Esophagus squamous epithelium (tissue), 5 donors: ENCODE results near the gene PAX8. TPM values are rescaled to one million over a fixed set of nuclear protein-coding genes. Genes with fewer than 3 reads are reported as not detected.

Source experiments
- DNase-seq: peaks from one replicate; lab custom pipeline; 2025; lab: John Stamatoyannopoulos, UW
- H3K27ac ChIP-seq, 4 donors: fragments of 200-600 bp; sonication (generic); one replicate each; pipeline ENCODE4 v1.5.1; 2016 to 2019; ENCODE audit warnings: mild to moderate bottlenecking in 1 of 4
- H3K27me3 ChIP-seq, 4 donors: fragments of 200-600 bp; sonication (generic); 1 replicate in 3 of 4; 2 replicates in 1 of 4; pipeline versions ENCODE4 v1.5.1 to v1.6.0; 2017 to 2021; ENCODE audit warnings: antibody characterized with exemption in 1 of 4
- H3K36me3 ChIP-seq, 3 donors: fragments of 200-600 bp; sonication (generic); one replicate each; pipeline ENCODE4 v1.5.1; 2016 to 2019
- H3K4me1 ChIP-seq, 3 donors: fragments of 200-600 bp; sonication (generic); one replicate each; pipeline ENCODE4 v1.5.1; 2017 to 2019
- H3K4me3 ChIP-seq, 4 donors: fragments of 200-600 bp; sonication (generic); 1 replicate in 3 of 4; 2 replicates in 1 of 4; pipeline ENCODE4 v1.5.1; 2016 to 2019; ENCODE audit warnings: mild to moderate bottlenecking in 2 of 4, moderate library complexity in 1 of 4
- H3K9me3 ChIP-seq, 3 donors: fragments of 200-600 bp; sonication (generic); one replicate each; pipeline ENCODE4 v1.5.1; 2016 to 2019
- POLR2A ChIP-seq, 4 donors: fragments of 450-650 bp; IDR thresholded peaks; one replicate each; pipeline ENCODE4 v1.6.1; 2017; ENCODE audit warnings: antibody characterized with exemption in 4 of 4, mild to moderate bottlenecking in 4 of 4, moderate library complexity in 3 of 4
- WGBS, 2 donors: methylation state at CpG; one replicate each; pipeline ENCODE4 v1.1.5; 2018; 5-methylcytosine and 5-hydroxymethylcytosine counted together
- intact Hi-C: fragments of 100-400 bp; cut with DNase I; formaldehyde crosslinking; loops from one replicate; pipeline ENCODE4 v1.15.0; 2022
- total RNA-seq, 4 donors: library from RNA; depleted of rRNA; stranded (reverse); fragments of >200 nt; gene quantifications; one replicate each; pipeline ENCODE4 v1.1.0, GENCODE V29; 2016
- TF ChIP-seq, protein P1 (sequence below), 6 experiments: fragments of 450-650 bp in 4 of 6; fragments of 200-600 bp in 2 of 6; sonication (generic) in 2 of 6; IDR thresholded peaks; one replicate each; pipeline ENCODE4 v1.5.1; 2016 to 2019; ENCODE audit warnings: antibody characterized with exemption in 6 of 6, mild to moderate bottlenecking in 4 of 6, moderate library complexity in 4 of 6
- donor health status: DM: yes; HTN: yes; CAD: no.

Gene PAX8
- total RNA-seq, 4 donors from 2014 or later: 0.32 to 7.6 (median 2.7) TPM

GRCh38 chr2:113207021-113207420, 71.7 kb downstream of the PAX8 start:
- no peak overlapping the region for H3K27ac ChIP-seq
- no peak for DNase-seq
- intact Hi-C loops: no loop called here
- TF ChIP-seq, protein P1, sequence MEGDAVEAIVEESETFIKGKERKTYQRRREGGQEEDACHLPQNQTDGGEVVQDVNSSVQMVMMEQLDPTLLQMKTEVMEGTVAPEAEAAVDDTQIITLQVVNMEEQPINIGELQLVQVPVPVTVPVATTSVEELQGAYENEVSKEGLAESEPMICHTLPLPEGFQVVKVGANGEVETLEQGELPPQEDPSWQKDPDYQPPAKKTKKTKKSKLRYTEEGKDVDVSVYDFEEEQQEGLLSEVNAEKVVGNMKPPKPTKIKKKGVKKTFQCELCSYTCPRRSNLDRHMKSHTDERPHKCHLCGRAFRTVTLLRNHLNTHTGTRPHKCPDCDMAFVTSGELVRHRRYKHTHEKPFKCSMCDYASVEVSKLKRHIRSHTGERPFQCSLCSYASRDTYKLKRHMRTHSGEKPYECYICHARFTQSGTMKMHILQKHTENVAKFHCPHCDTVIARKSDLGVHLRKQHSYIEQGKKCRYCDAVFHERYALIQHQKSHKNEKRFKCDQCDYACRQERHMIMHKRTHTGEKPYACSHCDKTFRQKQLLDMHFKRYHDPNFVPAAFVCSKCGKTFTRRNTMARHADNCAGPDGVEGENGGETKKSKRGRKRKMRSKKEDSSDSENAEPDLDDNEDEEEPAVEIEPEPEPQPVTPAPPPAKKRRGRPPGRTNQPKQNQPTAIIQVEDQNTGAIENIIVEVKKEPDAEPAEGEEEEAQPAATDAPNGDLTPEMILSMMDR (IDR thresholded peaks at IDR 0.05): no peak
- TF ChIP-seq POLR2A (IDR thresholded peaks at IDR 0.05): no peak
- H3K9me3 ChIP-seq: no peaks in the 10 kb centered on the region
- no peaks in the 10 kb centered on the region for H3K27me3 ChIP-seq
- H3K4me3 ChIP-seq: no peak overlapping the region
- 76% methylated on average over 2 of the region's 2 CpGs for WGBS, 2 donors
- peaks cover 14 to 64% (median 27%) of the 10 kb centered on the region in 3 donors for H3K4me1 ChIP-seq
- H3K36me3 ChIP-seq: peaks cover 0 to 8% (median 0%) of the 10 kb centered on the region in 3 donors

GRCh38 chr2:113206251-113206650, 72.5 kb downstream of the PAX8 start:
- no peak for TF ChIP-seq POLR2A (IDR thresholded peaks at IDR 0.05)
- TF ChIP-seq, protein P1 (IDR thresholded peaks at IDR 0.05): no peak
- H3K36me3 ChIP-seq: peaks cover 0 to 16% (median 0%) of the 10 kb centered on the region in 3 donors
- H3K4me1 ChIP-seq: peaks cover 8 to 64% (median 19%) of the 10 kb centered on the region in 3 donors
- H3K27me3 ChIP-seq: no peaks in the 10 kb centered on the region
- no peak for DNase-seq
- no peak overlapping the region for H3K4me3 ChIP-seq
- intact Hi-C loops: no loop called here
- H3K9me3 ChIP-seq: no peaks in the 10 kb centered on the region
- H3K27ac ChIP-seq: peak overlapping the region in 1 of 4 donors; percentile 26
- WGBS, 2 donors: 84 to 94% methylated on average over 6 of the region's 6 CpGs

DNA sequence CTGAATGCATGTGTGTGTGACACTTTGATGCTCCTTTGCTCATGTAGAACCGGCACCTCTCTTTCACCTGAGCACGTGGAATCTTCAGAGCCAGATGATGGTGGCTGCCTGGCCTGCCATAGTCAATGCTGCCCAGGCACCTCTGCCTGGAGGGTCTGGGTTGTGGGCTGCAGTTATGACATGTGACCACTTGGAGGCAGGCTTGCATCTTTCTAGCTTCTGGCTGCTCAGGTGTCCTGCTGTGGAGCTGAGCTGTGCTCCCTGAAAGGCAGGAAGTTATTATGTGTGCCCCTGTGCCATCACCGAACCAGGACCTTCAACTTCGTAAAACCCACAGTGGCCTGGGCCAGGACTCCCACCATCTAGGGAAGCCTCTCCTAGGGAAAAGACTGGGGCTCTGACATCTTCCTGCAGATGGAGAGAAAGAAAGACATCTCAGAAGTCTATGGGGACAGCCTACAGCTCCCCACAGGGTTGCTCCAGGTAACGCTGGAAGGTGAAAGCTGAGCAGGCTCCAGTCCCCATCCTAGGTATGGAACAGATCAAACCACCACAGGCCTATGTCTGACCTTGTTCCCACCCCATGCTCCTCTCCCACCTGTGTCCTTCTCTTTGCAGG, 74.7 kb downstream of the PAX8 start:
- no peak overlapping the region for H3K4me3 ChIP-seq
- DNase-seq: no peak
- peaks cover 0 to 27% (median 4%) of the 10 kb centered on the region in 3 donors for H3K36me3 ChIP-seq
- WGBS, 2 donors: 7 to 40% methylated on average over 3 to 5 of the region's 5 CpGs
- no peaks in the 10 kb centered on the region for H3K27me3 ChIP-seq
- no peaks in the 10 kb centered on the region for H3K9me3 ChIP-seq
- peak overlapping the region; percentile 16 to 71 (median 28) for H3K27ac ChIP-seq
- peaks cover 11 to 63% (median 14%) of the 10 kb centered on the region in 3 donors for H3K4me1 ChIP-seq
- intact Hi-C loops: no loop called here
- TF ChIP-seq POLR2A (IDR thresholded peaks at IDR 0.05): no peak
- TF ChIP-seq, protein P1 (IDR thresholded peaks at IDR 0.05): peak; percentile 58 to 92 (median 85)

GRCh38 chr2:113203217-113203530, 75.5 kb downstream of the PAX8 start:
- intact Hi-C loops: no loop called here
- H3K4me3 ChIP-seq: no peak overlapping the region
- no peak overlapping the region for H3K27ac ChIP-seq
- H3K4me1 ChIP-seq: peaks cover 11 to 64% (median 19%) of the 10 kb centered on the region in 3 donors
- H3K9me3 ChIP-seq: no peaks in the 10 kb centered on the region
- TF ChIP-seq POLR2A (IDR thresholded peaks at IDR 0.05): no peak
- peaks cover 0 to 29% (median 4%) of the 10 kb centered on the region in 3 donors for H3K36me3 ChIP-seq
- DNase-seq: no peak
- no peaks in the 10 kb centered on the region for H3K27me3 ChIP-seq

DNA sequence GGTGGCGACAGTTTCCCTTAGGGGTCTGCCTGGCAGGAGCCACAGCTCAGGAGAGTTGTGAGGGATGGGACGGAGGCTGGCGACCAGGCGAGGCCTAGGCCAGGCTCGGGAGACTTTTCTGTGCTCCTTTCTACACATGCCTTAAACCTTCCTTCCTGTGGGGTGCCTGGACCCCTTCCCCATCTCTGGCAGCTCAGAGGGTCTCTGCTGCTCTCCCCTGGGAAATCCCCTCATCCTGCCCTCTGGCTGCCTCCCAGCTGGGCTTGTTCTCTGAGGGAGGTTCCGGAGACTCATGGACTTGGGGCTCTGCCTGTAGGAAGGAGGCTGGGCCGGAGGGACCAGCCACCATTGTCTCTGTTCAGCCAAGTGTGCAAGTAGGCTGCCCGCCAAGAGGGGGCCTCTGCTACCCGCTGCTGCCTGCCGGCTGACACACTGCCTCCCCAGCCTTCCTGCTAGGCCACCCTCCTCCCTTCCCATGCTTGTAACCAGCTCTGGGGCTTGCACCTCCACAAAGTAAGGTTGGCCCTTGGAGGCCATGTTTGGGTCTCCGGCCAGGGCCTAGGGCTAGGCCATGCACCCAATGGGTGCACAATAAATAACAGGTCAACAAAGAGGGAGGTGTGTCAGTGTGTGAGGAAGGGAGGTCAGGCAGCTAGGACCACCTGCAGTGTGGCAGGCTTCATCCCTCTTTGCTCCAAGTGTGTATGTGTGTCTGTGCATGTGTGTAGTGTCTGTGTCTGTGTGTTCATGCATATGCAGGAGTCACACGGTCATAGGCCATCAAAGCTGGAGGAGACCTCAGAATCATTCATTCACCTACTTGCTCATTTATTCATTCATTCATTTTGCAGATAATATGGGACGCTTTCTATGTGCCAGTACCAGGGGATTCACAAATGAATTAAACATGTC, 76.2 kb downstream of the PAX8 start:
- H3K9me3 ChIP-seq: no peaks in the 10 kb centered on the region
- H3K36me3 ChIP-seq: peaks cover 0 to 35% (median 4%) of the 10 kb centered on the region in 3 donors
- WGBS, 2 donors: 69 to 70% methylated on average over 9 of the region's 13 CpGs
- peak overlapping the region in 2 of 4 donors; percentile 94 to 95 for H3K27ac ChIP-seq
- intact Hi-C loops: no loop called here
- H3K4me1 ChIP-seq: peaks cover 11 to 65% (median 19%) of the 10 kb centered on the region in 3 donors
- DNase-seq: no peak
- H3K27me3 ChIP-seq: no peaks in the 10 kb centered on the region
- no peak for TF ChIP-seq POLR2A (IDR thresholded peaks at IDR 0.05)
- TF ChIP-seq, protein P1 (IDR thresholded peaks at IDR 0.05): no peak
- no peak overlapping the region for H3K4me3 ChIP-seq
